Measurements from ENCODE around the gene SEC61B.

SEC61B gene

GRCh38 chr9:99272836-99273235, 50.8 kb downstream of the SEC61B start:
- no peak for DNase-seq (ENCODE audit: low read depth in 3 of 3)

GRCh38 chr9:99274016-99274415, 51.9 kb downstream of the SEC61B start:
- DNase-seq (ENCODE audit: low read depth in 3 of 3), result no peak

GRCh38 chr9:99274495-99274894, 52.4 kb downstream of the SEC61B start:
- no peak for DNase-seq (ENCODE audit: low read depth in 3 of 3)
